KOPT-K1 (cell line): ENCODE results near the gene MED26.
"Not testable (repeated sequence)": the region's sequence is repeated elsewhere in the genome, so short reads cannot be mapped to it uniquely, and the experiment has no call there.

ENCODE experiments used
- H3K27ac ChIP-seq: fragments of 200-600 bp; sonication (generic); 2 replicates; pipeline ENCODE4 v1.5.1; 2016; ENCODE audit warnings: antibody characterized with exemption, mild to moderate bottlenecking, low read depth, low read length; ENCODE audit not compliant: poor library complexity, severe bottlenecking
- H3K36me3 ChIP-seq: fragments of 200-600 bp; sonication (generic); 2 replicates; pipeline ENCODE4 v1.5.1; 2017; ENCODE audit warnings: antibody characterized with exemption, mild to moderate bottlenecking, low read length, moderate library complexity; ENCODE audit not compliant: insufficient read depth
- H3K9me3 ChIP-seq: fragments of 200-600 bp; sonication (generic); 2 replicates; pipeline ENCODE4 v1.5.1; 2017; ENCODE audit warnings: antibody characterized with exemption, low read length, mild to moderate bottlenecking; ENCODE audit not compliant: insufficient read depth, poor library complexity, severe bottlenecking

MED26 gene

DNA sequence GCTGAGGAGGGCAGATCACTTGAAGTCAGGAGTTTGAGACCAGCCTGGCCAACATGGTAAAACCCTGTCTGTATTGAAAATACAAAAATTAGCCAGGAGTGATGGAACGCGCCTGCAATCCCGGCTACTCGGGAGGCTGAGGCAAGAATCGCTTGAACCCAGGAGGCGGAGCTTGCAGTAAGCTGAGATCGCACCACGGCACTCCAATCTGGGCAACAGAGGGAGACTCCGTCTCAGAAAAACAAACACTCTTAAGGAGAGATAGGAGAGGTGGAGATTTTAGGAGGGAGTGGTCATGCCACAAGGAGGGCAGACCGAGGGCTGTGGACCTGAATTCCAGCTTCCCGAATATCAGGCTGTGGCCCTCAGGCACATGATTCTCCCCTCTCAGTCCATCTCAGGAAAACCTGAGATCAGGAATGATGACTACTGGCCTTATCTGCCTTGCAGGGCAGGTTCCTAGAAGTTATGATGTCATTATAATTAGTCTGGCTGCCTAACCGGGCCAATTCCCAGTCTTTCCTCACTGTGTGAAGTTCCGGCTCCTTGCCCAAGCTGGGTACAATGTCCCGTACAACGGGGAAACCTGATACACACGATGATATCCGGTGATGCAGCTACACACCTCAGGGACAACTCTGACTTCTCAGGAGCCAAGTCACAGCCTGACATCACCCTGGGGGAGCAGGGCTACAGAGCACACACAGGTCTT is 58.2 kb downstream of the MED26 start:
- peaks cover 57% of the 10 kb centered on the region for H3K36me3 ChIP-seq
- peaks cover 7% of the 10 kb centered on the region for H3K9me3 ChIP-seq
- no peak overlapping the region for H3K27ac ChIP-seq

DNA sequence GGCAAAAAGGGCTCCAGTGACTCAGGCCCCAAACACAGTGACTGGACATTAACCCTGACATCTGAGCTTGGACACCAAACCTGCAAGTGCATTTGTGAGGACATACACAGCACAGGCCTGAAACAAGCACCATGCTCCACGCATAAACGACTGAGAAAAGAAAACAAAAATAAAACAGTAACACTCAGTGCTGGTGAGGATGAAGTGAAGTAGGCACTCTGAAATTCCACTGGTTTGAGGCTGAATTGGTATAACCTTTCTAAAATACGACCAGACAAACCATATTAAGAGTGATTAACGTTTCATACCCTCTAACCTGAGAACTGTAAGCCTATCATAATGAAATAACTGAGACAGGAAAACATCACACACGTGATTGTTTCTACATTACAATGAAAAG is 61.3 kb downstream of the MED26 start:
- Histone ChIP-seq H3K27ac (peak overlapping the region; percentile 73), H3K9me3 (peaks cover 7% of the 10 kb centered on the region), H3K36me3 (peaks cover 74% of the 10 kb centered on the region)

DNA sequence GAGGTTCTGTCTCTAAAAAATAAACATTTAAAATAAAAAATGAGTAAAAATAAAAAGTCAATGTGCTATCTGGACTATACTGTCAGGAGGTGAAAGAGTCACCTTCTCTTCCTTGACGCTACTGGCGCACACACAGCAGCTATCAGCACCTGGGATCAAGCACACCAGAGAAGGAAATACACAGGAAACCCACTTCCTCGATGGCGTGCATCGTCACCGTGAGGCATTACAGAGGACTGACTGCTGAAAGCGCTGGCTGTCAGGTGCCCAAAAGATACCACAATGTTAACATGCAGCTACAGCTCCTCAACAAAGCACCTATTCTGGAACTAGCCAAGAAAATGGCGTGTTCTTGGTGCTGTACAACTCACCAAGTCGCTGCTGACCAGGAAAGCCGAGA is 61.8 kb downstream of the MED26 start:
- H3K27ac ChIP-seq, result peak overlapping the region; percentile 73
- peaks cover 80% of the 10 kb centered on the region for H3K36me3 ChIP-seq
- peaks cover 7% of the 10 kb centered on the region for H3K9me3 ChIP-seq

- Histone ChIP-seq H3K36me3 (peaks cover 84% of the 10 kb centered on the region), H3K27ac (peak overlapping the region; percentile 22), H3K9me3 (peaks cover 7% of the 10 kb centered on the region)
Measured at GRCh38 chr19:16564842-16565241, 63.2 kb downstream of the MED26 start.

GRCh38 chr19:16562608-16563025 is 65.4 kb downstream of the MED26 start:
- Histone ChIP-seq H3K27ac (no peak overlapping the region), H3K36me3 (peaks cover 80% of the 10 kb centered on the region), H3K9me3 (peaks cover 7% of the 10 kb centered on the region)

GRCh38 chr19:16561382-16561781 is 66.6 kb downstream of the MED26 start:
- no peak overlapping the region for H3K27ac ChIP-seq
- H3K9me3 ChIP-seq, result no peaks in the 10 kb centered on the region
- peaks cover 79% of the 10 kb centered on the region for H3K36me3 ChIP-seq

DNA sequence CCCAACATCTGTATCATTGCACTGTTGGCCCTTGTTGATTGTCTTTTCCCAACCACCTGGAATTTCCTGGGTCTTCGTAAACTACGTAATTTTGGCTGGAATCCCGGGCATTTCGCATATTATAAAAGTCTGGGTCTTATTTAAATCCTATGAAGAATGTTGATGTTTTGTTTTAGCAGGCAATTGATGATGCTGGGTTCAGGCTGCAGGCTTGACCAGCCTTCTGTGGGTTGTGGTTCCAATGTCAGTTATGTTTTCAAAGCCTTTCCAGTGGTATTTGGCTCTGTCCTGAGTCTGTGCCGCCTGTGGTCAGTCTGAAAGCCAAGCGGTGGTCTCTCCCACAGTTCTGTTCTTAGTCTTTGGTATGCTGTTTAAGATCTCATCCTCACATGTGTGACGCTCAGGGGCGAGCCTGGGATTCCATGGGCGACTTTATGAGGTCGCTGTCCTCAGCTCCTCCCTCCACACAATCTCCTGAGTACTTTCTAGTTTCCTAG is 68.2 kb downstream of the MED26 start:
- Histone ChIP-seq H3K9me3 (no peaks in the 10 kb centered on the region), H3K36me3 (peaks cover 91% of the 10 kb centered on the region)

GRCh38 chr19:16554776-16555175 is 73.2 kb downstream of the MED26 start:
- Histone ChIP-seq H3K27ac (no peak overlapping the region), H3K36me3 (peaks cover 83% of the 10 kb centered on the region), H3K9me3 (no peaks in the 10 kb centered on the region)

More for the DNA sequence above, 68.2 kb downstream of the MED26 start:
- H3K27ac ChIP-seq, result no peak overlapping the region

GRCh38 chr19:16551902-16552301 is 76.1 kb downstream of the MED26 start:
- not testable (repeated sequence) for H3K27ac ChIP-seq, H3K9me3 ChIP-seq
- peaks cover 69% of the 10 kb centered on the region for H3K36me3 ChIP-seq

DNA sequence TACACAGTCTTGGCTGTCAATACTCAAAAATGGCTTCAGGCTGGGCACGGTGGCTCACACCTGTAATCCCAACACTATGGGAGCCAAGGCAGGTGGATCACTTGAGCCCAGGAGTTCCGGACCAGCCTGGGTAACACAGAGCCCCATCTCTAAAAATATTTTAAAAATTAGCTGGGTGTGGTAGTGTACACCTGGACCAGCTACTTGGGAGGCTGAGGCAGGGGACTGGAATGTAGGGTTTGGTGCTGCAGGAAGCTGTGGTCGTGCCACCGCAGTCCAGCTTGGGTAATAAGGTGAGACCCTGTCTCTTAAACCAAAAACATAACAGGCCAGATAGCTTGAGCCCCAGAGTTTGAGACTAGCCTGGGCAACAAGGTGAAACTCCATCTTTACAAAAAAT is 79.0 kb downstream of the MED26 start:
- Histone ChIP-seq H3K36me3 (peaks cover 44% of the 10 kb centered on the region), H3K9me3 (no peaks in the 10 kb centered on the region)

GRCh38 chr19:16544473-16545231 is 83.4 kb downstream of the MED26 start:
- no peaks in the 10 kb centered on the region for H3K9me3 ChIP-seq
- no peak overlapping the region for H3K27ac ChIP-seq
- H3K36me3 ChIP-seq, result peaks cover 29% of the 10 kb centered on the region

More for the DNA sequence above, 79.0 kb downstream of the MED26 start:
- H3K27ac ChIP-seq, result no peak overlapping the region

DNA sequence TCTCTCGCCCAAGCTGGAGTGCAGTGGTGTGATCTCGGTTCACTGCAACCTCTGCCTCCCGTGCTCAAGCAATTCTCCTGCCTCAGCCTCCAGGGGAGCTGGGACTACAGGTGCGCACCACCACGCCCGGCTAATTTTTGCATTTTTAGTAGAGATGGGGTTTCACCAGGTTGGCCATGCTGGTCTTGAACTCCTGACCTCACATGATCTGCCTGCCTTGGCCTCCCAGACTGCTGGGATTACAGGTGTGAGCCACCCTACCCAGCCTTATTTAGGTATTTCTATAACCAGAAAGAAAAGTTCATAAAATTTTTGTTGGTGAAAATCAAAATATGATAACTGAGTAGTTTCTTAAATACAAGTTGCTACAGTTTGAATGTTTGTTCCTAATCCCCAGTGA is 84.3 kb downstream of the MED26 start:
- not testable (repeated sequence) for H3K9me3 ChIP-seq
- peak overlapping the region; percentile 90 for H3K27ac ChIP-seq
- peaks cover 34% of the 10 kb centered on the region for H3K36me3 ChIP-seq

DNA sequence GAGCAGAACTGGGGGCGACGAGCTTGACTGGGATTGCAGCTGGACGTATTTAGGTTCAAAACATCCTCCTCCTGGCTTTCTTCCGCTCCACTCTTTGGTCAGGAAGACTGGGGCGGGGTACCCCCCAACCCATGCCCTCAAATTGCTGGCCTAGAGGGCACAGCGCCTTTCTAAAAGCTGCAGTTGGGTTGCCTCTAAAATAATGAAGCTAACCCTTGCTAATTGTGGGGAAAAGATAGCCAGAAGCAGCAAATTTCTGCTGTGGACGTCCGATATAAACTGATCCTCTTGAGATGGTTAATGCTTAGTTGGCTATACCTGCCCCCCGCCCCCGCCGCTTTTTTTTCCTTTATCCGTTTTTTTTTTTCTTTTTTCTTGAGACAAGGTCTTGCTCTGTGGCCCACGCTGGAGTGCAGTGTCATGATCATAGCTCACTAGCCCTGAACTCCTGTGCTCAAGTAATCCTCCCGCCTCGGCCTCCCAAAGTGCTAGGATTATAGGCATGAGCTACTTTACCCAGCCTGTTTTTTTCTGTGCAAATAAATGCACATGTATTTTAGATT is 85.0 kb downstream of the MED26 start:
- peak overlapping the region; percentile 90 for H3K27ac ChIP-seq
- no peaks in the 10 kb centered on the region for H3K9me3 ChIP-seq
- peaks cover 37% of the 10 kb centered on the region for H3K36me3 ChIP-seq

DNA sequence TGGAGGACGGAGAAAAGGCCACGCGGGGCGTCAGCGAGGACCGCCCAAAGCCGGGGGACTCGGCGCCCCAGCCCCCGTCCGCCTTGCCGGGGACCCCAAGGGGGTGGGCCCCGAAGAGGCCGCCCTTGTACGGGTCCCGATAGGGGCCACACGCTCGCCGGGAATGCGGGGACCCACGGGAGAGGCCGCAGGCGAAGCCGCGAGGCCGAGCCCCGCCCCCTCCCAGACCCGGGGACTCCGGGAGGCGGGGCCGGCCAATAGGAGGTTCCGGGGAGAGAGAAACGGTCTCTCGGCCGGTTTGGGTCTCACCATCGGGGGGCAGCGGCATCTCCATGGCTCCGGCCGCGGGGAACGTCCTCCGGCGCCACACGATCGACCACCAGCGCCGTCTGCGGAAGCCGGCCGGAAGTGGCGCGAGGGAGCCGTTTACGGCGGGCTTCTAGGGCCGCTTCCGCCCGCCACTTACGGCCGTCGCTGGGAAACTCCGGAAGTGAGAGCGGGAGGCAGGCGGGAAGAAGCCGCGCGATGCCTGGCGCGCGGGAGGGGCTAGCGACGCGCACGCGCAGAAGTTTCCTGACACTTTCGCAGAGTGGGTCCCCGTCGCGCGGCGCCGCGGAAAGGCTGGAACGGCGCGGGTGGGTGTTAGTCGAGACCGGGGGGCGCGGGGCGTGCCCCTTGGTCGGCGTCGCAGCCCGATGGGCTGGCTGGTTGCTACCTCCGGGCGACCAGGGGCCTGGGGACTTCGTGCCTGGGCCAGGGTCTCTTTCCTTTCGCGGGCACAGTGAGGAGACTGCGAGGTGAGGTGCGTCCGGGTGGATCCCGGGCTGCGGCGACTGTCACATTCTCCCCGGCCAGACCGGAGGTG is 85.7 kb downstream of the MED26 start, which contains the start of gene CHERP:
Gene CHERP, minus strand, starts transcription at position 393 of the 865 bp plus-strand sequence. Its CDS starts 59 bp downstream, at position 334.
- H3K27ac ChIP-seq, result peak within 1 kb of the TSS; percentile 90
- peaks cover 44% of the 10 kb centered on the region for H3K36me3 ChIP-seq
- no peaks in the 10 kb centered on the region for H3K9me3 ChIP-seq
